GM21367 (cell line): ENCODE data around the gene C19orf73.
"Not testable (repeated sequence)": the region's sequence is repeated elsewhere in the genome, so short reads cannot be mapped to it uniquely, and the experiment has no call there.

Source experiments
- ATAC-seq: cut with Tn5 transposase; IDR thresholded peaks from one replicate; pipeline ENCODE4 v1.9.1; 2021; ENCODE audit not compliant: unreplicated experiment

The C19orf73 gene

DNA sequence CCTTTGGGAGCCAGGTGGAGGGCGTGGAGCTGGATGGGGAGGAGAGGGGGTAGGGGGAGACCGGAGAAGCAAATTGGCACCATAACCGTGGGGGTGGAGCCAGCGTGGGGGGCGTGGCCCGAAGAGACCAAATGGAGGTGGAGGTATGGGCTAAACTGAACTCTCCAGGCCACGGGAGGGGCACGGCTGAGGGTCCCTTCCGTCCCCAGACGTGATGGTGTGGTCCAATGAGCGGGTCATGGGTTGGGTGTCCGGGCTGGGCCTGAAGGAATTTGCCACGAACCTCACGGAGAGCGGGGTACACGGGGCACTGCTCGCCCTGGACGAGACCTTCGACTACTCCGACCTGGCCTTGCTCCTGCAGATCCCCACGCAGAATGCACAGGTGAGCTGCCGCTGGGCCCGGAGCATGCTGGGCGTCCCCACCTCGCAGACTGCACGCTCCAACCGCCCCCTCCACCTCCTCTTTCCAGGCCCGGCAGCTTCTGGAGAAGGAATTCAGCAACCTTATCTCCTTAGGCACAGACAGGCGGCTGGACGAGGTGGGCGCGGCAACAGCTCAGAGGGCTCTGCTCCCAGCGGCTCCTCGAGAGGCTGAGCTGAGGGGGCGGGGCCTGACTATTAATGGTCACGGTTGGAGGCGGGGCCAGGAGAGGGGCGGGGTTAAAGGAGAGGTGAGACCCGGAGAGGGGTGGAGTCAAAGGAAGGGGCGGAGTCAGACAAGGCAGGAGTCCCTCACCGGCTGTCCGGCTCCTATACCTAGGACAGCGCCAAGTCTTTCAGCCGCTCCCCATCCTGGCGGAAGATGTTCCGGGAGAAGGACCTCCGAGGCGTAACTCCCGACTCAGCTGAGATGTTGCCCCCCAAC is 30.1 kb upstream of the C19orf73 start:
- ATAC-seq: no peak

DNA sequence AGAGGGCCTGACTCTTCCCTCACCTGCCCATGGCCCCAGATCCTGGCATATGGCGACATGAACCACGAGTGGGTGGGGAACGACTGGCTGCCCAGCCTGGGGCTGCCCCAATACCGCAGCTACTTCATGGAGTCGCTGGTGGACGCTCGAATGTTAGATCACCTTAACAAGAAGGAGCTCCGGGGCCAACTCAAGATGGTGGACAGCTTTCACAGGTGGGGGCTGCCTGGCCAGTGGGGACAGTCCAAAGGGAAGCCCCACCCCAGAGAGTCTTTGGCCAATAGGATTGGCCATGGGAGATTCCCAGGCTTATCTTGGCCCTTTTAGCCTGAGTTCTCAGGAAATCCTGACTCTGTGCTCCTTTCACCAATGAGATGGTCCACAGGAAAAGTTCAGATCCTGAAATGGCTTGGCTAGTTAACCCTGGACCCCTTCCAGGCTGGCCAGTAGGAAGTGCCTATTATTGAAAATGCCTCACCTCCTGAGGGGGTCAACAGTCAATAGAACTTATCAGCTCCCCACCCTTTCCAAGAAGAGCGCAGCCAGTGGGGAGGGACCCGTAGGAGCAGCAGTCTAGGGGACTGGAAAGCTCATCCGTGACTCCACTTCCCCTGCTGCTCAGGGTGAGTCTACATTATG is 29.2 kb upstream of the C19orf73 start:
- no peak for ATAC-seq

DNA sequence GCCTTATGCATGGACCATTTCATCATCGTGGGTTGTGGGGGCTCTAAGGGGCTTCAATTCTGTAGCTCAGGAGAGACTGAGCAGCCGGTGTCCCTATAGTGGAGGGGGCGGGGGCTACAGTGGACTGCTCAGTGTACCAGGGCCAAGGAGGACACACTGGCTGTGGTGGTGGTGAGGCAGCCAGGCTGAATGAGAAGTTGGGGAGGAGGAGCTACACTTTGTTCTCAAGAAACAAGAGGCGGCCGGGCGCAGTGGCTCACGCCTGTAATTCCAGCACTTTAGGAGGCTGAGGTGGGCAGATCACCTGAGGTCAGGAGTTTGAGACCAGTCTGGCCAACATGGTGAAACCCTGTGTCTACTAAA is 27.4 kb upstream of the C19orf73 start:
- not testable (repeated sequence) for ATAC-seq

DNA sequence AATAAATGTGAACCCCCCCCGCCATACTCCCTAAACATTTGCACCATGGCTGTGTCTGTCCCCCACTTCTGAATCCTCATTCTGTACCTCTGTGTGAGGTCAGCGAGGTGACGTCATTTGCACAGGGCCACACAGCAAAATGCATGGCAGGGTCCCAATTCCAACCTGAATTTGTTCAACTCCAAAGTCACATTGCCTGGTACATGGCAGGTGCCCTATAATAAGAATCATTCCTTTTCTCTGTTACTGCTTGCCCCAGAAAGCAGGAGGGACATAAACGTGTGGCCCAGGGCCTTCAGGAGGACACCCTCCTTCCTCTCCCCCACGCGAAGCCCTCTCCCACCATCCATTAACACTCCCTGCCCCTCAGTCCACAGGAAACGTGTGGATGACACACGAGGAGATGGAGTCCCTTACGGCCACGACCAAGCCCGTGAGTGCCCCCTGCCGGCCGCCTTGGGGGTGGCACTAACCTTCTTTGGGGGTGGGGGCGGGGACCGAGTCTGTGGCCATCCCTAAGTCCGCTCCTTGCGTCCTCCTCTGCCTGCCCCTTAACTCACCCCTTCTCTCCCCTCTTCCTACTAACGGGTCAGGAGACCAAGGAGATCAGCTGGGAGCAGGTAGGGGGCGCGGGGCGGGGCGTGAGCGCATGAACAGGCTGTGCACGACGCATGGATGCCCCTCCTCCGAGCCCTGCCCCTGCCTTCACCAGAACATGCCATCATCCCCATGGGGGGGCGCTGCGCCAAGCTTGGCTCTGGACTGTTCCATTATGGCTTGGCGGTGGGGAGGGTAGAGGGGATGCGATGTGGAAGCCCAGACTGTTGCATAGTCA is 26.8 kb upstream of the C19orf73 start:
- no peak for ATAC-seq

- ATAC-seq: no peak
Measured at GRCh38 chr19:49142866-49143335, 24.0 kb upstream of the C19orf73 start.

GRCh38 chr19:49141352-49141751 is 22.4 kb upstream of the C19orf73 start:
- ATAC-seq: no peak

DNA sequence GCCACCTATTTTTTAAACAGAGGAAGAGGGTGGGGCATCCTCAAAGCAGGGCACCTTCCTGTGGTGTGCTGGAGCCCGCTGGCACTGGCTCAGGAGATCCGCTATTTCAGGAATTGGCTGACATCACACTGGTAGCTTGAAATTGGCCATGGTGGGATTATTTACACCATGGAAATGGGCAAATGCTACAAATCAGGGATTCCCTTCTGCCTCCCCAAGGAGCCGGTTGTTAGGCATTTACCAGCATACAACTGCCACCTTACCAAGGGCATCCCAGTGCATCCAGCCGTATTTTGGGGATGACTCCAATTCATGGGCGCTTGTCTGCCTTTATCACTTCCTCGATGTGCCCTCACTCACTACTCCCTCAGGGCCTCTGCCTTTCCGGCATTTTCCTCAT is 22.0 kb upstream of the C19orf73 start:
- ATAC-seq: no peak

DNA sequence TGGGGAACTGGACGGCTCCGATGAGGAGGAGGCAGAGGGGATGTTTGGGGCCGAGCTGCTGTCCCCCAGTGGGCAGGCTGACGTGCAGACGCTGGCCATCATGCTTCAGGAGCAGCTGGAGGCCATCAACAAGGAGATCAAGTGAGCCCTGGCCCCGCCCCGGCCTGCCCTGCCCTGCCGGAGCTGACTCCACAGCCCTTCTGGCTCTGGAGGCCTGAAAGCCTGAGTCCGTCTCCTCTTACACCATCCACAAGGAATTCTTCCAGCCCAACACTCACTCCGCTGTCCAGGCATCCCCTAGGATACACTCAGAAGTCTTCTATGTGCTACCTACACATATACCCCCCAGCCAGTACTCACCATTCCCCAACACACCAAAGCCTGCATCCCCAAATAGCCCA is 17.8 kb upstream of the C19orf73 start:
- ATAC-seq: no peak

DNA sequence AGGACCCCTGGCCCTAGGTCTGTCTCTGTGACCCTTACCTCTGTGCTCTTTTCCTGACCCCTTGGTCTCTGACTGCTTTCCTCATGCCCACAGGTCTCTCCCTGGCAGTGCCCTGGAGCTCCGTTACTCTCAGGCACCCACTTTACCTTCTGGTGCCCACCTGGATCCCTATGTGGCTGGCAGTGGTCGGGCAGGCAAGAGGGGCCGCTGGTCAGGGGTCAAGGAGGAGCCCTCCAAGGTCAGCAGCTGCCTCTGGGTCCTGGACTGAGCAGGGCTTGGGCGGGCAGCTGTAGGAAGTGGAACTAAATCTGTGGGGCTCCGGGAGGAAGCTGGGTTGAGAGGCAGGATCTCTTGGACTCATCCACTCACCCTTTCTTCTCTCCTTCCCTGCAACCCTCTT is 16.7 kb upstream of the C19orf73 start:
- no peak for ATAC-seq

GRCh38 chr19:49133621-49134454 is 14.9 kb upstream of the C19orf73 start:
- no peak for ATAC-seq

DNA sequence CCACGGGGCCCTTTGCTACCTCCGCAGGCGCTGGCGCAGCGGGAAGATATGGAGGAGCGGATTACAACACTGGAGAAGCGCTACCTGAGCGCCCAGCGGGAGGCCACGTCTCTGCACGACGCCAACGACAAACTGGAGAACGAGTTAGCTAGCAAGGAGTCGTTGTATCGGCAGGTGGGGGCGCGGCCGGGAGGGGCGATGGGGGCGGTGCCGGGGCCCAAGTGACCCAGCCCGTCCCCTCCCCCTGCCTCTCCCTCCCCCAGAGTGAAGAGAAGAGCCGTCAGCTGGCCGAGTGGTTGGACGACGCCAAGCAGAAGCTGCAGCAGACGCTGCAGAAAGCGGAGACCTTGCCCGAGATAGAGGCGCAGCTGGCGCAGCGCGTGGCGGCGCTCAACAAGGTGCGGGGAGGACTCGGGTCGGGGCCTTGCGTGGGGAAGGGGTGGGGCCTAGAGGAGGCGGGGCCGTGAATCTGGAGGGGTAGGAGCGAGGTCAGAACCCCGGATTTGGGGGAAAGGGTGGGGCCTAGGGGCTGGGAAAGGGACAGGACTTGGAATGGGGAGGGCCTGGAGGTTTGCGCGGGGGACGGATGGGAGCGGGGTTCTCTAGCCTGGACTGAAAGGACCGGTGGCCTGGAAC is 14.1 kb upstream of the C19orf73 start:
- ATAC-seq: no peak

GRCh38 chr19:49130325-49130724 is 11.4 kb upstream of the C19orf73 start:
- no peak for ATAC-seq

DNA sequence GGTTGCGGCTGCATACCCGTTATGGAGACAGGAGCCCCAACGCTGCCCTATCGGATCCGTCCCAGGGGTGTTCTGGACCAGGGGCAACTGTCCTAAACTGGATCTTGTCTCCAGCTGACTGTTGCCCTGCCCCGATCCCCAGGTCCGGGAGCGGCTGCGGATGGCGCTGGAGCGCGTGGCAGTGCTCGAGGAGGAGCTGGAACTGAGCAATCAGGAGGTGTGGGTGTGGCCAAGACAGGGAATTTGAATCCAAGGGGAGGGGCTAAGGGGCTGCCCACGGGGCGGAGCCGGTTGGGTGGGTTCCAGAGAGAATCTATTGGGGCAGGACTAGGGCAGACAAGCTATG is 10.3 kb upstream of the C19orf73 start:
- ATAC-seq: no peak

DNA sequence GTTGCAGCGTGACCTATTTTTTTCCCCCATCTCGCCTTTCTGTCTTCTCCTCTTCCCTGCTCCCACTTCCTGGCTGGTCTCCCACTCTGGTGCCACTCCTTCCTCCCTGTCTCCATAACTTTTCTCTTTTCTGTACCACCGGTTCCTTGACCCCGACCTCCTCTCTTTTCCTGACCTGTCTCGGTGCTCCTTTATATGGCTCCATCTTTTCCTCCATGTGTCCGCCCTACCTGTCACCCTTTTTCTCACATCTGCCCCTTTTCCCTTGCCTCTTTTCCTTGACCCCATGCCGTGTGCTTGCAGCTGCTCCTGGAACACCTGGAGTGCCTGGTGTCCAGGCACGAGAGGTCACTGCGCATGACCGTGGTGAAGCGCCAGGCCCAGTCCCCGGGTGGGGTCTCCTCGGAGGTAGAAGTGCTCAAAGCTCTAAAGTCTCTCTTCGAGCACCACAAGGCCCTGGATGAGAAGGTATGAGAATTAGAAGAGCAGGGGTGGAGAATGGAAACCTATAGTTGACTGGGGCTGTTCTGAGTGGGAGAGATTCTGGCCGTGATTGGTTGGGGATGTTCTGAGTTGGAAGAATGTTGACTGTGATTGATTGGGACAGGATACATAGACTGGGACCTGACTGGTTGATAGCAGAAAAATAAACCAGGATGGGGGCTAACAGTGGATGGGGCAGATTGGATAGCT is 9.7 kb upstream of the C19orf73 start:
- no peak for ATAC-seq

GRCh38 chr19:49127674-49128544 is 9.0 kb upstream of the C19orf73 start:
- peak; percentile 69 for ATAC-seq

GRCh38 chr19:49127225-49127624 is 8.3 kb upstream of the C19orf73 start:
- ATAC-seq: not testable (repeated sequence)

- no peak for ATAC-seq
Measured at GRCh38 chr19:49126575-49126974, 7.6 kb upstream of the C19orf73 start.

DNA sequence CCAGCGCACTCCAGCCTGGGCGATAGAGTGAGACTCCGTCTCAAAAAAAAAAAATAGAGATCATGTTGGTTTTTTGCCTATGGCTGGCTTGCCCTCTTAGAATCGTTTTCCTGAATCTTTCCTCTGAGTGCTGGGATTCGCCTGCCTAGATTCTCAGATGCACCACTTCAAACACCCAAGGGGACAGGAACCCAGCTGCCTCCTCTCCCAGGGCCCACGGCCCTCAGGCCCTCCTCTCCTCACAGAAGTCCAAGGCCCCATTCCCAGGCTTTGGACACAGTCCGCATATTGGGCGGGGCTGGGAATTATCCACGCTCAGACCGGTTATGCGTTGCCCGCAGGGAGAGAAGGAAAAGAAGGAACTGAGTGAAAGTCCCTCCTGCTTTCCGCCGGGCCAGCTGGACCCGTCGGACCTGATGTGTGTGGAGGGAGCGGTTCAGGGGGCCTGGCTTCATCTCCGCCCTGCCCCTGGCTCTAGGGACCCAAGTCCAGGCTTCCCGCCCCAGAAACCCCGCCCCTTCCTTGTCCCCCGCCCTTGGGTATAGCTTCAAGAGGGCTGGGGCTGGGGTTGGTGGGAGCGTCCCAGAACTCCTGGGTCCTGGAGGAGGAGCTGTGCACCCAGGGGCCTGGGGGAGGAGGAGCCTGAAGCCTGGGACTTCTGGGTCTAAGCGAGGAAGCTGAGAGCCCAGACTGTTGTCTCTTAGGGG is 6.2 kb upstream of the C19orf73 start:
- ATAC-seq: no peak
